Activated T-helper 1 cell treated with anti-CD3 and anti-CD28 coated beads, Interleukin-2, amount 50 U/mL, for 16 hours (primary cell): ENCODE measurements around the gene H2BK1.

Experiments
- DNase-seq, 2 donors: peaks; one replicate each; pipeline ENCODE4 v3.0.0-alpha.2; 2020; ENCODE audit warnings: low read depth in 1 of 2, low spot score in 1 of 2

The H2BK1 gene

GRCh38 chr7:151210087-151210854 is at the start of gene H2BK1:
Gene H2BK1 (minus strand): TSS chr7:151210488. CDS start chr7:151210318, 170 bp downstream.
- DNase-seq = no peak

- DNase-seq = no peak
Measured at GRCh38 chr7:151257990-151258389, 47.7 kb upstream of the H2BK1 start.

DNA sequence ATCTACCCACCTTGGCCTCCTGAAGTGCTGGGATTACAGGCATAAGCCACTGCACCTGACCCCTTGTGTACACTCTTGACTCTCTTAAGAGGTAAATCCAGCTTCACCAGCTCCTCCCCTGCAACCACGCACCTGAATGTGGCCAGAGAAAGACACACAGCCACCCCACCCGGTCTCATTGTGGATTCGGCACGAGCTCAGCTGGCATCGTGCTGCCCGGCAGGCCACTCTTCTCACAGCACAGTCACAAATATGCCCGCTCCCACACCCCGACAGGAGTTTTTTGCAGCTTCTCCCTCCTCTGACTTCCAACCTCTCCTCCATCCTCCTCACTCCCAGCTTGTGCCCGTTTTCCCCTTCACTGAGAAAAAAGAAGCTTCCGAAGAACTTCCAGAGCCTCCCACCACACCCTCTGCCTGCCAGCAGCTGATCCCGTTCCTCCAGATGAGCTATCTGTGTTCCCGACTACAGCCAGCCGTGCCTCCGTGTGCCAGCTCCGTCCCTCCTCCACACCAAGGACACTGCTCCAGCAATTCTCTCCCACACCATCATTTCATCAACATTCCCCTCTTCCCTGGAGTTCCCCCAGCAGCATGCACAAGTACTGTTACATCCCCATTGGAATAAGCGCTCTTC is 46.2 kb upstream of the H2BK1 start:
- no peak for DNase-seq

- no peak for DNase-seq
Measured at GRCh38 chr7:151255390-151255789, 45.1 kb upstream of the H2BK1 start.

DNA sequence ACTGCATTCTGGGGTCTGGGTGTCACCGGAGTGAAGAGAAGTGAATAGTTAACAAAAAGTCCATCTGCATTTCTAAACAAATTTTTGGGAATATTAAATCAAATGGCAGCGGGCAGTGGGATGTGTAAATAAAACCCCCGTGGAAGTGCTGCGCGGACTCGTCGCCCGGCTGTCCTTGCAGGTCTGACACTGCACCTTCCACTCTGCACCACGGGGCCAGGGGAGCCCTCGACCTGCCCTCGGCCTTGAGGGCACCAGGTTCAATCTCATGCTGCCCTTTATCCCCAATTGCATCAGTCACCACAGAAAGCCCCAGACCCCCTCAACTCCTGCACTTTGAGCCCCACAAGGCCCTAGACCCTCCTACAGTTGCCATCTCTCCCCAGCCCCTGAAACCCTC is 44.6 kb upstream of the H2BK1 start:
- no peak for DNase-seq

DNA sequence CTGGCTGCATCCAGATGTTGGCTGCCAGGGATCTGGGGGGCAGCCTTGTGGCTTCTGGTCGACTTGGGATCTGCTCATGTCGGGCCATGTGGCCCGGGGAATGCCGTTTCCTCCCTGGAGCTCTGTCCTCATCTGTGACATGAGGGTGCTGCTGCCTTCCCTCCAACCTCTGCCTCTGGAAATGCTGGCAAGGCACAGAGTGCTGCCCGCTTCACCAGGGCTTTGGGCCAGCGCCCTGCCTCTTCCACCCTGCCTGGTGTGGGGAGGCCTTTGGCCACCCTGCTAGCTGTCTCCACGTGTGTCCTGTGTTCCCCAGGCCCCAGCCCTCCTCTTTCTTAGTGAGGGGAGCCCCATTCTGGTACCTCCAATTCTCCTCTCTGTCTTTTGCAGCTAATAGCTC is 44.0 kb upstream of the H2BK1 start:
- no peak for DNase-seq

DNA sequence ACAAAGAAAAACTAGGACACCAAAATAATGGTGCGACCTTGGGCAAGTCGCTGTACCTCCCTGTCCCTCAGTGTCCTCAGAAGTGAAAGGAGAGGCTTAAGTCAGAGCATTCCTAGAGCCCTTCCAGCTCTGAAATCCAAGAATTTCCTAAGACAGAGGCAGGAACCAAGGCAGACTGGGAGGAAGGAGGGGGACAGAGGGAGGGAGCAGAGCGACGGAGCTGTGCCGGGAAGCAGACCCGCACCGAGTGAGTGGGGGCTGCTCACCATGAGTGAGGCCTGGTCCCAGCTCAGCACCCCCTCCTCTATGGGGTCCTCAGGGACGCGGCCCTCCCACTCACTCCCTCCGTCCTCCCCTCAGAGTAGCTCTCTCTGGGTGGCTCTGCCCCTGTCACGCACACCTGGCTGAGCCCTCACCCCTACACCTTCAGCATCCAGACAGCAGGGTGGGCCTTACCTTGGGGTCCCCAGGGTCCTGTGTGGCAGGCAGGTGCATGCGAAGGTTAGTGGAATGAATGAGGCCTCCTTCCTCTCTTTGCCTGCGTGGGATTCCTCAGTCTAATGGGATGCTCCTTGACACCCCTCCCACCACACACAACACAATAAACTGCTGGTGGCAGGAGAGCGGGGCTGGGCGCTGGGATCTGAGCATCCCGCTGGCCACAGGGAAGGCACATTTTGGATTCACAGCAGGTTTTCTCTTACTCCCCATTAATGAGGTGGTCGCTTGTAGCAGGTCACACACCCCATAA is 42.8 kb upstream of the H2BK1 start:
- no peak for DNase-seq

DNA sequence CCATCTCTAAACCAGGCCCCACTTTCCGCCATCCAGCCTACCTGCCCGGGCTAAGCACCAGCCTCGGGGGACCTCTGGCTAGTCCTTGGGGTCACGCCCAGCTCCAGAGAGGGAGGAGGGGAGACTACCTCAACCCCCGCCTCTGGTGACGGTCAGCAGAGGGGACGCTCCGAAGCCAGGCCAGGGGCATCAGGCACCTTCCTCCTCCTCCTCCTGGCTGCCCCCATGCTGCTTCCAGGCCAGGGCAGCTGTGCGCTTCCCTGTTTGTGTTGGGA is 42.2 kb upstream of the H2BK1 start:
- DNase-seq = no peak

GRCh38 chr7:151251689-151252560 is 41.6 kb upstream of the H2BK1 start:
- no peak for DNase-seq

DNA sequence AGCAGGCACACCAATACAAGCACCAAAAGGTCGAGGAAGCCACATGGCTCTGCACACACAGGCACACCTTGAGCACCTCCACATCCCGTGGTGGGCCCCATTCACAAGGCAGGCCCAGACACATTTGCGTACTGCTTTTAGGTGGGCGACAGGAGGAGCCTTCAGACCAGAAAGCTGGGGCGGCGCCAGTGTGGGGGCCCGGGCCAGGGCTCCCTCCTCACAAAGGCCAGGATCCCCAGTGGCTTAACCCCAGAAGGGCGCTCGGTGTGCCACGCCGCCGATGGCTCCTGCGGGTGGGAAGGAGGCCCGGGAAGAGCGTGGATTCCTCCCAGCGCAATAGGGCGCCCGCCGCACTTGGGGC is 41.0 kb upstream of the H2BK1 start:
- DNase-seq = no peak

DNA sequence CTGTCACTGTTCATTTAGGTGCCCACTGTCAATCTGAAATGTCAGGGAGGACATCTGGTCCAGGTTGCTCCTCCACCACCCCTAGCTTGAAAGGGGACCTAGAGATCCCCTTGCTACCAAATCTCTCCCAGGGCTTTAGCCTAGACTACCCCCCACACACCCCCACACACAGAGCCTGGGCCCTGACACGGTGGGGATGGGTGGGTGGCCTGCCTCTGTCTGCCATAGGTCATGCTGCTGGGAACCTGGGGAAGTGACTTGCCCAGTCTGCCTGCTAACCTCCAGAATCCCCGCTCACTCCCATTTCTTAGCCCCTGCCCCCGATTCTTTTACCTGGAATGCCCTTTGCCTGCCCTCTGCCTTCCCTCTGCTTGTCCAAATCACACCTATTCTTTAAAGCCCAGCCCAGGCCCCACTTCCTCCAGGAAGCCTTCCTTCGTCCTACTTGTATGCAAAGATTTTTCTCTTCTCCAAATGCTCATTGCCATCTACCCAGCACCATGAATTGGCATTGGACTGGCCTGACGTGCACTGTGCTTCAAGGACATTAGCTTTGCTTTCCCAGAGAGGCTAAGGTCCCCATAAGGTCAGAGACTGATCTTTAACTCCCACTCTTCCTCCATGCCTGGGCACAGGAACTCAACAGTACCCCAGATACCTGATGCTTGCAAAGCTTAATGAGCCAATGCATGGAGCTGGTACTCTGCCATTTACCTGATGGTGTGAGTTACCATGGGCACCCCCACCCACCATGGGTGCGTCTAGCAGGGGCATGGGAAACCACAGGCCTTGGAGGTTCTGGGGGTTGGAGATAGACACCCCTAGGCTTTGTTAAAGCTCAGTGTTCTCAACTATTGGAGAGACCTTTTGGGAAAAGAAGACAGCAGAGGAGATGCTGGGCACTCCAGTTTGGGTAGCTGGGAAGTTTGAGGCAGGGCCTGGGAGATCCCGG is 40.2 kb upstream of the H2BK1 start:
- no peak for DNase-seq

DNA sequence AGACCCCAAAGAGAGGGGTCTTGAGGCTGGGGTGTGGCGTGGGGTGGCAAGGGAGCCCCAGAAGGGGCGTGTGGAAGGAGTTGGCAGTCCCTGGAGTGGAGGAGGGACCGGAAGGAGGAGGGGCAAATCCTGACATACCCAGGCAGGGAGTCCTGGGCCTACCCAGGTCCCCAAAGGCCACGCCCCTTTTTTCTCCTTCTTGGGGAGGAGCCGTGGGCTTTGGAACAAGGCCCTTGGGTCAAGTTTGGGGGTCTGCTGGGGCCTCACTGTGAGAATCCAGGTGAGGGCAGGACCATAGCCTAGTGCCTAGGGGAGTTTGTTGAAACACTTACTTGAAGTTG is 39.4 kb upstream of the H2BK1 start:
- DNase-seq = no peak

GRCh38 chr7:151249034-151249731 is 38.9 kb upstream of the H2BK1 start:
- no peak for DNase-seq

DNA sequence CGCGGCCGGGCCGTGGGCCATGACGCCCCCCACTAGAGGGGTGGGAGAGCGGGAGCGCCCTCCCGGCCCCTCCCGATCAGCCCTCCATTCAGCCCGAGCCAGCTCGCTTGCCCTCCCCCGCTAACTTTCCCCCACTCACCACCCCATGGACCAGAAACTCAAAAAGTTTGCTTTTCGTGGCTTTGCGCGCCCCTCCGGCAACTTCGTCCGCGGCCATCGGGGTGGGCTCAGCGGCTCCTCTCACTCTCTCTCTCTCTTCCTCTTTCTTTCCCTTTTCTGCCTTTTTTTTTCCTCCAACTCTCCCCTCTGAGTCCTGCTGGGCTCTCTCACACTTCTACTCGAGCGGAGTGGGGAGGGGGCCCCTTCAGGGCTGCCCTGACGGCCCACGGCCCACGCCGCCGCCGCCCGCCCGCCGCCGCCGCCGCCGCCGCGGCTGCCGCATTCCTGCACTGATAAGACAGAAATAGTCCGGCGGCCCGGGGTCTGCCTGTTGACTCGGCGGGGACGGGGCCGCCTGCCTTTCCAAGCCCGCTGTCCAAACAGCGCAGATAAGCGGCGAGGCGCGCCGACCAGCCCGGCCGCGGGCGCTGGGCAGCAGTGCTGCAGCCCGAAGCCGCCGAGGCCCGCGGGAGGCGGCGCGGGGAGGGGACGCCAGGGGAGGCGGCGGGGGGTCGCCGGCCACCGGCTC is 38.2 kb upstream of the H2BK1 start, which contains the start of gene SMARCD3:
Gene SMARCD3, minus strand, starts transcription at position 349 of the 688 bp plus-strand sequence. Its CDS starts 132 bp downstream, at position 217.
- DNase-seq = no peak

- no peak for DNase-seq
Measured at GRCh38 chr7:151247611-151248345, 37.5 kb upstream of the H2BK1 start.

GRCh38 chr7:151246851-151247580 is 36.7 kb upstream of the H2BK1 start:
- DNase-seq = no peak

DNA sequence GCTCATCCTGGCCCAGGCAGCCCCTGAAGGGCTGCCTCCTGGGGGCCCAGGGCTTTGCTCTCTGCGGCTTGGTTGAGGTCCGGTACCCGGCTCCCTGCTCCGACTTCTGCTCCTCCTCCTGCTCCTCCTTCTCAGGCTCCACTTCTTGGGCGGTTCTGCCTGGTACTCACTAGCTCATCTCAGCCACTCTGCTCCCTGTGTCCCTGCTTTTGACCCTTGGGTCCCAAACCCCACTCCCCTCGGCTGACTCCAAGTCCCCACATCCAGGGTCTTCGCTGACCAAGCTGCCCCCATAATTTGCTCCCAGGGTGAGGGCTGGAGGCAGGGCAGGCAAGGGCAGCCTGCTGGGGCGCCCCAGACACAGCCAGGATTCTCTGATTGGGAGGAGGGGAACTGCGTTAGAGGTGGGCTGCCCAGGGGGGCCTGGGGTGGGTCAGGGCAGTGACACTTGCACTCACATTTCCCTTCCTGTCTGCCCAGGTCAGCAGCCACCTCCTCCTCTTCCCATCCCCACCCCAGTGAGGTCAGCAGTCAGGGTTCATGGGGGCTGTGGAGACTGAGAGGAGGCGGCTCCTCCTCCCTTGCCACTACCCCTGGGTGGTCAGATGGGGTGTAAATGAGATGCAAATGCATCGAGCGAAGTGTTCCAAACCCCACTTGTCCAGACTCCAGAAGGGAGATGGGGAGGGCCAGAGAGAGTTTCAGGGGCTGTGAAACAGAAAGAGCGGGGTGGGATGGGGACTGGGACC is 36.0 kb upstream of the H2BK1 start:
- DNase-seq = no peak
